Suppressor macrophage treated with lipopolysaccharide for 1 hour (primary cell): ENCODE data around the gene PLA2G2C.

Source experiments
- DNase-seq, 3 donors: peaks; one replicate each; pipeline ENCODE4 v3.0.0-alpha.2; 2020 to 2022

The PLA2G2C gene

DNA sequence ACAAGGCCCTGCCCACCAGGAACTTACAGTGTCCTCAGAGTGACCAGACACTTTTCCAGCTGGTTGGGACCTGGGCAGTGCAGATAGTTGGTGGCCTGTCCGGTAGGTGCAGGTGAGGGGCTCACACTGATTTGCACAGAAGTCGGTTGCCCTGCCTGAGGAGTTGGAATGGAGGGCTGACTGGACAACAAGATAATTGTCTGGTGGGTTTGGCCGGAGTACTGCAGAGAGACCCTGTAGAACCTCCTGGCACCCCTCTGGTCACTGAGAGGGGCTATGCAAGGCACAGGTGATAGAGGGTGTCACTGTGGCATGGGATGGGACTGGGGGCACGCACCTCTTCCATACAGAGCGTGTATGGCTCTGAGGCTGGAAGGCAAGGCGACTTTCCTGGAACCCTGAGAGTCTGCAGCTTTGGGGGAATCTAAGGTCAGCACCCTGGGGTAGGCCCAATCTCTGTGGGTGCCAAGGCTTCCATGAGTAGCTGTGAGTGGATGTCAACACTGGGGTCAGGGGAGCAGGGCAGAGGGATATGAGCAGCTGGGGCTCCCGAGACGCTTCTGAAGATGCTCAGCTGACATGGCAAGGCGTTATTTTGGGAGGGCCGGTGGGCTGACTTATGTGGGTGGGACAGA lies 59.4 kb downstream of the PLA2G2C start:
- DNase-seq = no peak

DNA sequence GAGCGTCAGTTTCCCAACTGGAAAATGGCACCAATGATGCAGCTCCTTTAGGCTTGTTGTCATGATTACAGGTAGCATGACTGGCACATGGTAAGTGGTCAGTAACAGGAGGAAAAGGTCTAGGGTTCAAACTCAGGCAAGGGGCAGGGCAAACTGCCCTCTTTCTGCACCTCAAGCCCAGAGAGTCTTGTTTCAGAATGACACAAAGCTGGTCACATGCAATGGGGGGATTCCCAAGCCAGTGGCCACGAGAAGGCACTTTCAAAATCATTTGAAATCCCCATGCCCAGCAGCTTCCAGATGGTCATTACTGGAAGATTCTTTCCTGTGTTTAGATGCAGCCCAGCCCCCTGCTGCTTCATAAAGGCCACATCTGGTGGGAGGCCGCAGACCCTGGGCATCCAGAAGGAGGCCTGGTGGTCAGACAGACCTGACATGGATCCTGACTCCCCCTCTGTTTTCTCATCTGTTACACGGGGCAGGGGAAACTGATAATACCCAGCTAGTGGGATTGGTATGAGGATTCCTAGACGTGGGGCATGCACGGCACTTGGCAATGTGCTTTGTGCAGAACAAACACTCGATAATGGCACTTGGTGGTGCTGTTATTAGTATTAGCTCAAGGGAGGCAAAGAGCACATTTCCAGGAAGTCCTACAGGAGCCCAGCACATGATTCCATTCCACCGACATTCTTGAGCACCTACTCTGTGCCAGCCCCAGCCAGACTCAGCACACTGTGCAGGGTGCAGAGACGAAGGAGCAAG lies 60.1 kb downstream of the PLA2G2C start:
- DNase-seq = peak; percentile 82 to 89 (median 87)

- no peak for DNase-seq
Observed at GRCh38 chr1:20125100-20125499, 61.2 kb downstream of the PLA2G2C start.

- DNase-seq = peak; percentile 56 to 67 (median 58)
Observed at GRCh38 chr1:20124456-20125057, 61.8 kb downstream of the PLA2G2C start.

- peak in 2 of 3 donors; percentile 16 to 28 for DNase-seq
Observed at GRCh38 chr1:20123722-20124455, 62.4 kb downstream of the PLA2G2C start.

- DNase-seq = no peak
Observed at GRCh38 chr1:20120796-20121195, 65.5 kb downstream of the PLA2G2C start.

- no peak for DNase-seq
Observed at GRCh38 chr1:20119347-20119746, 67.0 kb downstream of the PLA2G2C start, which contains the start of gene PLA2G2D. TSS of gene PLA2G2D (minus strand) at chr1:20119536. CDS start at chr1:20119498, 38 bp downstream.

DNA sequence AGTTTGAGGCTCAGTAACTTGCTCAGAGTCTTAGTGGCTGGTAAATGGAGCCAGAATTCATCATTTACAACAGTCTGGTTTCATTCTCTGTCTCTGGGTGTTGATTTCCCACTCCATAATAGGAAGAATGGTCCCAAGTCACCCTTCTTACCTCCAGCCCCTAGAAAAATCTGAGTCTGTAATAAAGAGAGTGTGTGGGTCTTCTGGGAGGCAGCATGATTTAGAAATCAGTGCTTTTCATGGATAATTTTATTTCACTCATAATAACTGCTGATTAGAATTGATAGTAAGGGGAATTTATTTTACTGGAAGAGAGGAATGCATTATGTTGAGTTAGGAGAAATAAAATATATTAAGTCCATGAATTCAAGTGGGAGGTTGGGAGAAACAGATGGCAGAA lies 69.1 kb downstream of the PLA2G2C start:
- no peak for DNase-seq

- DNase-seq = no peak
Observed at GRCh38 chr1:20115916-20116315, 70.4 kb downstream of the PLA2G2C start.

DNA sequence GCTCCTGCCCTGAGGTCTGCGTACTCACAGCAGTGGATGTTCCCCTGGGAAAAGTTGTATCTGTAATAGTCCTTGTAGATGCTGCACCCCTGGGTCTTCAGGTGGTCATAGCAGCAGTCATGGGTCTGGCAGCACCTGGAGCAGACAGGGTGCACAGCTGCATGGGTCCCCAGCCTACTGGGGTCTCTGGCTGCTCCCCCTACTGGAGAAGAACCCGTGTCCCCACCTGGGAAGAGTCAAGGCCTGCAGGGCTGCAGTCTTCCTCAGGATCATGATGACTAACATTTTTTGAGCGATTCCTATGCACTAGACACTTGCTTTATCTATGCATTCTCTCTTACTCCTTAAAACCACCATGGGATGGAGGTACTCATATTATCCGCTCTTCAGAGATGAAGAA lies 70.8 kb downstream of the PLA2G2C start:
- no peak for DNase-seq

DNA sequence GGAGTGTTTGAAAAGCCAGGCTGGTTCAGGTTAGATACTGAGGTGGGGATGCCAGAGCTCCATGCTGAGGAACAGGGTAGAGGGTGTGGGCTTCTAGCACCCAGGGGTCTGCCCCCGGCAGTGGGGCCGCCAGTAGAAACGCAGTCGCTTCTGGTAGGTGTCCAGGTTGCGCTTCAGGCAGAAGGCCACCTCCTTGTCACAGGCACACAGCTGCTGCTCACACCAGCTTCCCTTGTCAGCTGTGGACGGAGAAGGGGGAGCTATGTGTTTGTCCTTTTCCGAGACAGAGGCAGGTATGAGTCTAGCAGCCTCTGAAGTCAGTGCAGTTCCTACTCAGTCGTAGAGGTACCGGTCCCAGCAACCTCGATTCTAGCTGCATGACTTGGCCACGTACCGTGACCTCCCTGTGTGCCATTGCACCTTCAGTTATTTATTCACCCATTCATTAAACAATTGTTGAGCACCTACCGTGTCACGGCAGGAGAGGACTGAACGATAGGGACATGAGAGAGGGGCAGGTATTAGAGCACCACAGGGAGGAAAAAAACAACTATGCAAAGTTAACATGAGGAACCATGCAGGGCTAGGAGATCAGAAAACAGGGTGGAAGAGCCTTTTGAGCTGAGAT lies 72.2 kb downstream of the PLA2G2C start:
- no peak for DNase-seq
